ENCODE measurements around the gene SCAPER.
"Not testable (repeated sequence)": the region's sequence is repeated elsewhere in the genome, so short reads cannot be mapped to it uniquely, and the experiment has no call there.

The SCAPER gene

DNA sequence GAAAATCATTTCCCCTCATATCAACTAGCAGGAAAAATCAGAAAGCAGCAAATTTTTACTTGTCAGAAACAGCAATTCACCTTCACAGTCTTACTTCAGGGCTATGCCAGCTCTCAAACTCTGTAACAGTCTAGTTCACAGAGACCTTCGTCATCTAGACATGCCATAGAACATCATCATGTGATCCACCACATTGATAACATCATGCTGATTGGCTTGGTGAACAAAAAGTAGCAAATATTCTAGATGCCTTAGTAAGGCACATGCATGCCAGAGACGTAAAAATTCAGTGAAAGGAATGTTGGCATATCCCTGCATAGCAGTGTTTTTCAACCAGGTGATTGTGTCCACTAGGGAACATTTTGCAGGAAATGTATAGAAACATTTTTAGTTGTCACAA lies 8.6 kb upstream of the SCAPER start:
- no peak for DNase-seq (ENCODE audit: low read depth)

DNA sequence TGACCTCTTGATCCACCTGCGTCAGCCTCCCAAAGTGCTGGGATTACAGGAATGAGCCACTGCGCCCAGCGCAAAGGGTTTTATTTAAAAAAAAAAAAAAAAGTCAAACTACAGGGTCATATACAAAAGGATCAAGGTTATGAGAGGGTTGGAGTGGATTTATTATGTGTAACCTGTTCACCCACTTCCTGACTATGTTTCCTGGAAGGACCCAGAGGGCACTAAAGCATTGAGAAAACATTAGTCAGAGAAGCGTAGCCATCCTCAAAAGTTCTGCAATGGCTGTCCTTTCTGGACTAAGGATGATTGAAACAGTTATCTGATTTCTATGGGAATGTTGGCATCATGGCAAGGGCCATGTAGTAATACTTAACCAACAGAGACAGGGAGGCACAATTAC lies 7.3 kb upstream of the SCAPER start:
- no peak for DNase-seq (ENCODE audit: low read depth)

DNA sequence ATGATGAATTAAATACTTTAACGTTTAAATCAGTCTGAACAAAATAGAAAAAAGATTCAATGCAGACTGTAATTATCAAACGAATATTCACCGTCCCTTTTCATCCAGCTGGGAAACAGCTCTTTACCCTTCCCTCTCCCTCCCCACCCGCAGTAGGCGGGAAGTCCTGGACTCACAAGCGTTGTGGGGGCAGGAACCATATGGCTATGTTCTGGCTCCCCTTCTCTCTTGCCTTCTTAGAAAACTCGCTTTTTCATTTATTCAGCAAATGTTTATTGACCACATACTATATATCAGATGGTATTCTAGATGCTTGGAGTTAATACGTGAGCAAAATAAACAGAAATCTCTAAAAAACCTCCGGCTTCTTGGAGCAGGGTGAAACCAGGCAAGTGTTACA lies 715 bp upstream of the SCAPER start:
- no peak for DNase-seq (ENCODE audit: low read depth)

DNA sequence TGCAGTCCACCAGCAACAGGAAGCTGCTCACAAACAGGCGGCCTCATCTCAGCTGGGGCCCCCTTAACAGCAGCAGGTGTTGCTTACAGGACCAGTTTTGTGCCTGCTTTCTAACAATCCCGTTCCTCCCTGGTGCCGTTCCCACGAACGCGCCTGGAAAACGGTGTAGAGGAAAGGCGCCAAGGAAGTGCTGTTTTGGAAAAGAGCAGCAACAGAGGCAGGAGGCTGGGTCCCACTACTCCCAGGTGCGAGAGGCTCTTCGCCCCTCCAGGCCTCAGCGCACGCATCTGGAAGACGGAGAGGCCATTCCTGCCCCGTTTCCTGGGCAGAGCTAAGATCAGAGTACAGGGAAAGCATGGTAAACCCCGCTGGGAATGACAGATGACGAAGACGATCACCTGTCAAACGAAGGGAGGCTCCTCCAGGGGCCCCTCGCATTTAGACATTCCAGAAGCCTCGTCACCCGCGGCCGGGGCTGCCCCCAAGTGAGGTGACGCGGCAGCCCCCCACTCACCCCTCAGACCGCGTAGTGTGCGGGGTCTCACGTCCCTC lies 603 bp downstream of the SCAPER start:
- DNase-seq (ENCODE audit: low read depth): no peak

DNA sequence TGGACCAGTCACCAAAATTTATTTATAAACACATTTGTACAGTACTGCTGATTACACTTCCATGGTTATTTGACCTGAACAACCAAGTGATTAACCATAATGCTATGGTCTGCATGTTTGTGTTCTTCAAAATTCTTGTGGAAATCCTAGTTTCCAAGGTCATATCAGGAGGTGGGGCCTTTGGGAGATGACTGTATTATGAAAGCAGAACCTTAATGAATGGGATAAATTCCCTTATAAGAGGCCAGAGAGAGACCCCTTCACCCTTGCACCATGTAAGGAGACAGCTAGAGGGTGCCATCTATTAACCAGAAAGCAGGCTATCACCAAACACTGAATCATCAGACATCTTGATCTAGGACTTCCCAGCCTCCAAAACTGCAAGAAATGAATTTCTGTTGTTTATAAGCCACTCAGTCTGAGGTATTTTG lies 1.9 kb downstream of the SCAPER start:
- DNase-seq (ENCODE audit: low read depth): no peak

DNA sequence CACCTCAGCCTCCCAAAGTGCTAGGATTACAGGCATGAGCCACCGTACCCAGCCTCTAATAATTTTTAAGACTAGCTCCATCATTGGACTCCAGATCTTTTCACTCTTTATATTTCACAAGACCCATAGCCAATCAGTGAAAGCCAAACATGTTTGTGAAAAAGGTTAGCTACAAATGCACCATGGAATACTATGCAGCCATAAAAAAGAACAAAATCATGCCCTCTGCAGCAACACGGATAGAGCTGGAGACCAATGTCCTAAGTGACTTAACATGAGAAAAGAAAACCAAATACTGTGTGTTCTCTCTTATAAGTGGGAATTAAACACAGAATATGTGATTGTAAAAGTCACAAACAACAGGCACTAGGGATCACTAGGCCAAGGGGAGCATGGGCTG lies 3.2 kb downstream of the SCAPER start:
- DNase-seq (ENCODE audit: low read depth): no peak

DNA sequence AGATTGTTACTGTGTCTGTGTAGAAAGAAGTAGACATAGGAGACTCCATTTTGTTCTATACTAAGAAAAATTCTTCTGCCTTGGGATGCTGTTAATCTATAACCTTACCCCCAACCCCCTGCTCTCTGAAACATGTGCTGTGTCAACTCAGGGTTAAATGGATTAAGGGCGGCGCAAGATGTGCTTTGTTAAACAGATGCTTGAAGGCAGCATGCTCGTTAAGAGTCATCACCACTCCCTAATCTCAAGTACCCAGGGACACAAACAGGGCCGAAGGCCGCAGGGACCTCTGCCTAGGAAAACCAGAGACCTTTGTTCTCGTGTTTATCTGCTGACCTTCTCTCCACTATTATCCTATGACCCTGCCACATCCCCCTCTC lies 5.2 kb downstream of the SCAPER start:
- not testable (repeated sequence) for DNase-seq (ENCODE audit: low read depth)

DNA sequence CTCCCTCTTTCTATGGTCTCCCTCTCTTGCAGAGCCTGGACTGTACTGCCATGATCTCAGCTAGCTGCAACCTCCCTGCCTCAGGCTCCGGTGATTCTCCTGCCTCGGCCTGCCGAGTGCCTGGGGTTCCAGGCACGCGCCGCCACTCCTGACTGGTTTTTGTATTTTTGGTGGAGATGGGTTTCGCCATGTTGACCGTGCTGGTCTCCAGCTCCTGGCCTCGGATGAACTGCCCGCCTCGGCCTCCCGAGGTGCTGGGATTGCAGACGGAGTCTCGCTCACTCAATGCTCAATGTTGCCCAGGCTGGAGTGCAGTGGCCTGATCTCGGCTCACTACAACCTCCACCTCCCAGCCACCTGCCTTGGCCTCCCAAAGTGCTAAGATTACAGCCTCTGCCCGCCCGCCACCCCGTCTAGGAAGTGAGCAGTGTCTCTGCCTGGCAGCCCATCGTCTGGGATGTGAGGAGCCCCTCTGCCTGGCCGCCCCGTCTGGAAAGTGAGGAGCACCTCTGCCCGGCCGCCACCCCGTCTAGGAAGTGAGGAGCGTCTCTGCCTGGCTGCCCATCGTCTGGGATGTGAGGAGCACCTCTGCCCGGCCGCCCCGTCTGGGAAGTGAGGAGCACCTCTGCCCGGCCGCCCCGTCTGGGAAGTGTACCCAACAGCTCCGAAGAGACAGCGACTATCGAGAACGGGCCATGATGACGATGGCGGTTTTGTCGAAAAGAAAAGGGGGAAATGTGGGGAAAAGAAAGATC lies 5.8 kb downstream of the SCAPER start:
- DNase-seq (ENCODE audit: low read depth): not testable (repeated sequence)

DNA sequence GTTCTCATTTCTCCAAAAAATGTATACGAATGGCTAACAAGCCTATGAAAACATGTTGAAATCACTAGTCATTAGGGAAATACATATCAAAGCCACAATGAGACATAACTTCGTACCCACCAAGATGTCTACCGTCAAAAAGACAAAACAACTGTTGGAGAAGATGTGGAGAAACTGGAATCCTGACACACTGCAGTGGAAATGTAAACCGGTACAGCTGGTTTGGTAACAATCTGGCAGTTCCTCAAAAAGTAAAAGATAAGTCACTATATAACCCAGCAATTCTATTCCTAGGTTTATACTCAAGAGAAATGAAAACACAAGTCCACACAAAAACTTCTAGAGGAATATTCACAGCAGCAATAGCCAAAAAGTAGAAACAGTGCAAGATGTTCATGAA lies 7.0 kb downstream of the SCAPER start:
- DNase-seq (ENCODE audit: low read depth): no peak

DNA sequence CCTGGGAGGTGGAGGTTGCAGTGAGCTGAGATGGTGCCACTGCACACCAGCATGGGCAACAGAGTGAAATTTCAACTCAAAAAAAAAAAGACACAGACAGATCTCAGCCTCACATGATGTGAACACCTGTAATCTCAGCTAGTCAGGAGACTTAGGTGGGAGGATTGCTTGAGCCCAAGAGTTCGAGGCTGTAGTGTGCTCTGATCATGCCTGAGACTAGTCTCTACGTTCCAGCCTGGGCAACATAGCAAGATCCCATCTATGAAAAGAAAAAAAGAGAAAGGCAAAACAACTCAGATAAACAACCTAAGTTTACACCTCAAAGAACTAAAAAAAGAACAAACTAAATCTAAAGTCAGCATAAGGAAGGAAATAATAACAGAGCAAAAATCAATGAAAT lies 11.0 kb downstream of the SCAPER start:
- DNase-seq (ENCODE audit: low read depth): no peak

DNA sequence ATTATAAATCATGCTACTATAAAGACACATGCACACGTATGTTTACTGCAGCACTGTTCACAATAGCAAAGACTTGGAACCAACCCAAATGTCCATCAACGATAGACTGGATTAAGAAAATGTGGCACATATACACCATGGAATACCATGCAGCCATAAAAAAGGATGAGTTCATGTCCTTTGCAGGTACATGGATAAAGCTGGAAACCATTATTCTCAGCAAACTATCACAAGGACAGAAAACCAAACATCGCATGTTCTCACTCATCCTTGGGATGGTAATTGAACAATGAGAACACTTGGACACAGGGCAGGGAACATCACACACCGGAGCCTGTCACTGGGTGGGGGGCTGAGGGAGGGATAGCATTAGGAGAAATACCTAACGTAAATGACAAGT lies 12.3 kb downstream of the SCAPER start:
- not testable (repeated sequence) for DNase-seq (ENCODE audit: low read depth)

DNA sequence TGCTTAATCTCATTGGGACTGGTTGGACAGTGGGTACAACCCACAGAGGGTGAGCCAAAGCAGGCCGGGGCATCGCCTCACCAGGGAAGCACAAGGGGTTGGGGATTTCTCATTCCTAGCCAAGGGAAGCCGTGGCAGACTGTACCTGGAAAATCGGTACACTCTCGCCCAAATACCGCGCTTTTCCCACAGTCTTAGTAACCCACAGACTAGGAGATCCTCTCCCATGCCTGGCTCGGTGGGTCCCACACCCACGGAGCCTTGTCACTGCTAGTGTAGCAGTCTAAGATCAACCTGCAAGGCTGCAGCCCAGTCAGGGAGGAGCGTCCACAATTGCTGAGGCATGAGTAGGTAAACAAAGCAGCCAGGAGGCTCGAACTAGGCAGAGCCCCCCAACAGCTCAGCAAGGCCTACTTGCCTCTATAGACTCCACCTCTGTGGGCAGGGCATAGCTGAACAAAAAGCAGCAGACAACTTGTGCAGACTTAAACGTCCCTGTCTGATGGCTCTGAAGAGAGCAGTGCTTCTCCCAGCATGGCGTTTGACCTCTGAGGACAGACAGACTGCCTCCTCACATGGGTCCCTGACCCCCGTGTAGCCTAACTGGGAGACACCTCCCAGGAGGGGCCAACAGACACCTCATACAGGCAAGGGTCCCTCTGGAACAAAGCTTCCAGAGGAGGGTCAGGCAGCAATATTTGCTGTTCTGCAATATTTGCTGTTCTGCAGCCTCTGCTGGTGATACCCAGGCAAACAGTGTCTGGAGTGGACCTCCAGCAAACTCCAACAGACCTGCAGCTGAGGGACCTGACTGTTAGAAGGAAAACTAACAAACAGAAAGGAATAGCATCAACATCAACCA lies 17.6 kb downstream of the SCAPER start:
- DNase-seq (ENCODE audit: low read depth): not testable (repeated sequence)

DNA sequence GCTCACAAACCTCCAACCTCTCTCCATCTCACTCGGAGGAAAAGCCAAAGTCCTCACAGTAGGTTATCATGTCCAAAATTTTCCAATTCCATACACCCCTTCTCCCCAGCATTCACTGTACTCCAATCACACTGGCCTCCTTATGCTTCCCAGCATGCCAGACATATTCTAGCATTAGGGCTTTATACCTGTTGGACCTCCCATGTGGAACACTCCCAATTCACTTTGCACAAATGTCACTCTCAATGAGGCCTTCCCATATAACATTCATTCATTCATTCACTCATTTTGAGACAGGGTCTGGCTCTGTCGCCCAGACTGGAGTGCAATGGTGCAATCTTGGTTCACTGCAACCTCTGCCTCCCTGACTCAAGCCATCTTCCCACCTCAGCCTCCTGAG lies 19.9 kb downstream of the SCAPER start:
- DNase-seq (ENCODE audit: low read depth): no peak

DNA sequence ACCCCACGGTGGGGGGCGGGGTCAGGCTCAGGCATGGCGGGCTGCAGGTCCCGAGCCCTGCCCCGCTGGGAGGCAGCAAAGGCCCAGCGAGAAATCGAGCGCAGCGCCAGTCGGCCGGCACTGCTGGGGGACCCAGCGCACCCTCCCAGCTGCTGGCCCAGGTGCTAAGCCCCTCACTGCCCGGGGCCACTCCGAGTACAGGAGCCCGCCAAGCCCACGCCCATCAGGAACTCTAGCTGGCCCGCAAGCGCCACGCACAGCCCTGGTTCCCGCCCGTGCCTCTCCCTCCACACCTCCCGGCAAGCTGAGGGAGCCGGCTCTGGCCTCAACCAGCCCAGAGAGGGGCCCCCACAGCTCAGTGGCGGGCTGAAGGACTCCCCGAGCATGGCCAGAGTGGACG lies 29.2 kb downstream of the SCAPER start:
- no peak for DNase-seq (ENCODE audit: low read depth)

DNA sequence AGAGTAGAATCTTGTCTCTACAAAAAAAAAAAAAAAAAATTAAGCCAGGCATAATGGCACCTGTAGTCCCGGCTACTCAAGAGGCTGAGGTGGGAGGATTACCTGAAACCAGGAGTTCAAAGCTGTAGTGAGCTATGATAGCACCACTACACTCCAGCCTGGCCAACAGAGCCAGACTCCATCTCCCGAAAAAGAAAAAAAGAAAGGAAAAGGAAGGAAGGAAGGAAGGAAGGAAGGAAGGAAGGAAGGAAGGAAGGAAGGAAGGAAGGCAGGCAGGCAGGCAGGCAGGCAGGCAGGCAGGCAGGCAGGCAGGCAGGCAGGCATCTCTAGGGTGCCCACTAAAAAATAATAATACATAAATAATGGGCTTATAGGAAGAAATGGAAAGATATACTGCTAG lies 32.1 kb downstream of the SCAPER start:
- not testable (repeated sequence) for DNase-seq (ENCODE audit: low read depth)

DNA sequence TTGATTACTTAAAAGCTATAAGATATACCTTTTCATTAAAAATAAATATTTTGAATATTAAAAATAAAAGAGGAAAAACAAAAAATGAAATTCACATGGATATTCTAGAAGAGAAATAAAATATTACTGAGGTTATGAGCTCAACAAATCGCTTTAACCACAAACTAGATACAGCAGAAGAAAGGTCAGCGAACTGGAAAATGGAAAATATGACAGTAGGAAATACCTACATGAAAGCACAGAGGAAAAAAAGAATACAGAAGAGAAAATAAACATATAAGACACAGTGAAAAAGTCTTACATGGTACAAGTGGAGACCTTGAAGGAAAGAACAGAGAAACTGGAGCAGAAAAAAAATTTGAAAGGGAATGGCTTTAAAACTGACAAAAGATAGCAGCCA lies 33.2 kb downstream of the SCAPER start:
- no peak for DNase-seq (ENCODE audit: low read depth)

DNA sequence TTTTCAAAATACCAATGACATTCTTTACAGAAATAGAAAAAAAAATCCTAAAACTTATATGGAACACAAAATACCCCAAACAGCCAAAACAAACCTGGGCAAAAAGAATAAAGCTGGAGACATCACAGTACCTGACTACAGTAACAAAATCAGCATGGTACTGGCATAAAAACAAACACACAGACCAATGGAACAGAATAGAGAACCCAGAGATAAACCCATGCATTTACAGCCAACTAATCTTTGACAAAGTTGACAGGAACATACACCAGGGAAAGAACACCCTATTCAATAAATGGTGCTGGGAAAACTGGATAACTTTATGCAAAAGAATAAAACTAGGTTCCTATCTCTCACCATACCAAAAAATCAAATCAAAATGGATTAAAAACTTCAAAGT lies 36.4 kb downstream of the SCAPER start:
- no peak for DNase-seq (ENCODE audit: low read depth)

DNA sequence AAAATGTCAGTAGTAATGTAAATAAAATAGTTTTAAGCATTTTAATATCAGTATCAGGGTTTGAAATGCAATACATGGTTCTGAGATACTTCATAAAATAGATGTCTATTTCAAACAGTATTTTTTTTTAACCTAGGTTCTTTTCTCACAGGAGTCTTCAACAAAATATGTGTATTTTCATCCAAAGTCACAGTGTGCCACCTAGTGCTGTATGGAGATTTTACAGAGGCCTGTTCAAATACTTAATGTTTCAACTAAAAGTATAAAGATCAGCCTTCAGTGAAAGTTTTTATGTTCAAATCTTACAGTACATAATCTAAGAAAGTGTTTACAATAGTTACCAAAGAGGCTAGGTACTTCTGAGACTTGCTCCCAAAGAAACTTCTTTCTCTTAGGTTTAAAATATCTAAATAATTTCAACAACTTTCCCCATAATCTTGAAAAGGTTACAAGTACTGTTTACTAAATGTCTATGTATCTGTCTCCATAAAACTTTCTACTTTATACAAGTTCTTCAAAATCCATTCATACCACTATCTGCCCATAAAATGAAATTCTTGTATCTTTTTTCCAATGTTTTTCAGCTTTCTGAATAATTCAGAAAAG lies 38.3 kb downstream of the SCAPER start:
- no peak for DNase-seq (ENCODE audit: low read depth)

DNA sequence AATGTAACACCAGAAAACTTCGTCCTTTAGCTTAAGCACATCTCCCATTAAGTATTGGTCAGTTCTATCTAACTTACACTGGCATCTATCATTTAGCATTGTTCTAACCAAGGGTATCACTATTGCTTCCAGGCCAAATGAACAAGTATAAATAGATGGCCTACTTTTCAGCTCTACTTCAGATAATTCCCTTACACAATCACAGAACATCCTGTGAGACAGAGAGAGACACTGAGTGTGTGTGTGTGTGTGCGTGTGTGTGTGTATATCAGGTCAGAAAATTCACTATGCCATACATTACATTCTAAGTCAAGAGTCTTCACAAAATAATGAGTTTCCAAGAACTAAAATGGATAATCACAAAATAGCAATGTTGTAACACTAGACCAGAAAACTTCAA lies 39.1 kb downstream of the SCAPER start:
- no peak for DNase-seq (ENCODE audit: low read depth)

DNA sequence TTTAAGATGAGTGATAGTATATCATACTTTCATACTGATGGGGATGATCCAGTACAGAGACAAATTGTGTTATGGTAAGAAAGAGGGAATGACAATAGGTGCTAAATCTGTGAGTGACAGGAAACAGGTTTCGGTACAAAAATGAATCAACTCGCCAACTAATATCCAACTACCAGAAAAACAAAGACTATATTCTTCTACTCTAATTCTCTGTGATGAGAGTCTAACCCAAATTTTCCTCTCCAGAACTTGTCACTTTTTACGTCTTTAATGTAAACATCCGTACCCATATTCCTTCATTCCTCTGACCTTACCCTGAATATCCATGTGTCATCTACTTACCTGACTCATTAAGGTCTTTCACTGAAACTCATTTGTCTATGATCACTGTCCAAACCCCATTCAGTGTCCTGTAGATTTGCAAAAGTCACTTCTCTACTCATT lies 39.6 kb downstream of the SCAPER start:
- no peak for DNase-seq (ENCODE audit: low read depth)

DNA sequence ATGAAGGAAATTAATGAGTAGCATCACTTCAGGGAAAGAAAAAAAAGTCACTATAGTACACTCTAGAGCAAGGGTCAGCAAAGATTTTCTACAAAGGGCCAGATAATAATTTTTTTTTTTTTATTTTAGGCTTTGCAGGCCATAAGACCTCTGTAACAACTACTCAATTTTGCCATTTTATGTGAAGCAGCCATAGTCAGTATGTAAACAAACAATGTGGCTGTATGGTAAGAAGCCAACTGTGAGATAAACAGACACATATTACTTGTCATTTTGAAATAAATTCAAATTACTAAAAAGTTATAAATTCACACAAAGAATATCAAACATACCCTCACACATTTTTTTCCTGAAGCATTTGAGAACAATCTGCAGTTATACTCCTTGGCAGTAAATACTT lies 40.6 kb downstream of the SCAPER start:
- DNase-seq (ENCODE audit: low read depth): no peak

DNA sequence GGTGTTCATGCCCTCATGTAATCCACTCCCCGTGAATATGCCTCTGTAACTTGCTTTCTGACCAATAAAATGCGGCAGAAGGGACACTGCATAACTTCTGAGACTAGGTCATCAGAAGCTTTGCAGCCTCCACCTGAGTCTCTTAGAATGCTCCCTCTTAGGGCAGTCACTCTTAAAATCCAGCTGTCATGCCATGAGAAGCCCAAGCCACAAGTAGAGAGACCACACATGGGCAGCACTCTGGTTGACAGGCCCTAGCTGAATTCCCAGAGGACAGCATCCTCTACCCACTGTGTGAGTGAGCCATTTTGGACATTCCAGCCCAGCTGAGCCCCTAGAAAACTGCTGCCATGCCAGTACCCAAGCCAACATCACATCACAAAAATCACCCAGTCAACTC lies 41.4 kb downstream of the SCAPER start:
- DNase-seq (ENCODE audit: low read depth): no peak

DNA sequence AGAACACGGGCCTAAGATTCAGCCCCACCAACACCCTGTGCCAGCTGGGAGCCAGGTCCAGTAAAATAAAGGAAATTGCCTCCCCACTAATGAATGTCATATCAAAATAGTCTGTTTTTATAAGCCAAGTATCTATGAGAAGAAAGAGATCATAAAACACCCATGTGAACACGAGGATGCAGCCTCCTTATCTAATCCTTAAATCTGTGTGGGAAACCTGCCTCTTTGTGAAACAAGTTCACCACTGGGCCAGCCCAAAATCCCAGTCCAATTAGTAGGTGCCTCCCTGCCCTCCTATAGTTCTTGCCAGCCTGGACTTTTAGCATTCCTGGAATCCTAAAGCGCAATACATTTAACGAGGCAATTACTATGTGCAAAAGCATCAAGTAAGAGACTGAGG lies 42.0 kb downstream of the SCAPER start:
- no peak for DNase-seq (ENCODE audit: low read depth)
